ENCODE results near the gene SNAI1. TPM values are rescaled to one million over a fixed set of nuclear protein-coding genes. Genes with fewer than 3 reads are reported as not detected.
"Not testable (repeated sequence)": the region's sequence is repeated elsewhere in the genome, so short reads cannot be mapped to it uniquely, and the experiment has no call there.

The SNAI1 gene
- polyA plus RNA-seq, 1 donor (not counting 4 experiments of a cell fraction or from before 2014, with no cell fraction given), result not detected

DNA sequence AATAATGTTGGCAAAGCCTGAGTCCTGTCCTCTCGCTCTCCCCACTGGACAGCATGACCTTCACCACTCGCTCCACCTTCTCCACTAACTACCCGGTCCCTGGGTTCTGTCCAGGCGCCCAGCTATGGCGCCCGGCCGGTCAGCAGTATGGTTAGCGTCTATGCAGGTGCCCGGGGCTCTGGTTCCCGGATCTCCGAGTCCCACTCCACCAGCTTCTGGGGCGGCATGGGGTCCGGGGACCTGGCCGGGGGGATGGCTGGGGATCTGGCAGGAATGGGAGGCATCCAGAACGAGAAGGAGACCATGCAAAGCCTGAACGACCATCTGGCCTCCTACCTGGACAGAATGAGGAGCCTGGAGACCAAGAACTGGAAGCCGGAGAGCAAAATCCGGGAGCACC lies 26.1 kb upstream of the SNAI1 start:
- Histone ChIP-seq H3K9me3 (ENCODE audit: control insufficient read depth, low read depth, low read length) (no peaks in the 10 kb centered on the region), H2AFZ (ENCODE audit: control insufficient read depth, low read length) (no peak overlapping the region), H3K4me1 (ENCODE audit: control insufficient read depth, extremely low read depth, insufficient read depth, low read length) (no peaks in the 10 kb centered on the region), H3K4me2 (ENCODE audit: control insufficient read depth, extremely low read depth, insufficient read depth, low read depth, low read length) (no peak overlapping the region), H3K9me1 (ENCODE audit: control insufficient read depth, extremely low read depth, insufficient read depth, low read length) (no peaks in the 10 kb centered on the region), H3K4me3 (ENCODE audit: control insufficient read depth in 2 of 3, extremely low read depth in 1 of 3, insufficient read depth in 2 of 3, low read depth in 1 of 3, low read length in 3 of 3) (no peak overlapping the region), H3K27ac (ENCODE audit: control insufficient read depth, insufficient read depth, low read length) (no peak overlapping the region), H3K9ac (ENCODE audit: control insufficient read depth, extremely low read depth, insufficient read depth, low read length) (no peak overlapping the region), H3K27me3 (ENCODE audit: control insufficient read depth, extremely low read depth, insufficient read depth, low read length) (no peaks in the 10 kb centered on the region), H4K20me1 (ENCODE audit: control insufficient read depth, extremely low read depth, insufficient read depth, low read length) (no peaks in the 10 kb centered on the region), H3K36me3 (ENCODE audit: control insufficient read depth in 2 of 2, extremely low read depth in 1 of 2, insufficient read depth in 2 of 2, low read length in 2 of 2) (peaks cover 22 to 24% of the 10 kb centered on the region in 2 experiments), H3K79me2 (ENCODE audit: control insufficient read depth, insufficient read depth, low read length) (no peaks in the 10 kb centered on the region)
- no peak for TF ChIP-seq EZH2 (IDR thresholded peaks at IDR 0.05; ENCODE audit: low read length)
- TF ChIP-seq, protein P1, sequence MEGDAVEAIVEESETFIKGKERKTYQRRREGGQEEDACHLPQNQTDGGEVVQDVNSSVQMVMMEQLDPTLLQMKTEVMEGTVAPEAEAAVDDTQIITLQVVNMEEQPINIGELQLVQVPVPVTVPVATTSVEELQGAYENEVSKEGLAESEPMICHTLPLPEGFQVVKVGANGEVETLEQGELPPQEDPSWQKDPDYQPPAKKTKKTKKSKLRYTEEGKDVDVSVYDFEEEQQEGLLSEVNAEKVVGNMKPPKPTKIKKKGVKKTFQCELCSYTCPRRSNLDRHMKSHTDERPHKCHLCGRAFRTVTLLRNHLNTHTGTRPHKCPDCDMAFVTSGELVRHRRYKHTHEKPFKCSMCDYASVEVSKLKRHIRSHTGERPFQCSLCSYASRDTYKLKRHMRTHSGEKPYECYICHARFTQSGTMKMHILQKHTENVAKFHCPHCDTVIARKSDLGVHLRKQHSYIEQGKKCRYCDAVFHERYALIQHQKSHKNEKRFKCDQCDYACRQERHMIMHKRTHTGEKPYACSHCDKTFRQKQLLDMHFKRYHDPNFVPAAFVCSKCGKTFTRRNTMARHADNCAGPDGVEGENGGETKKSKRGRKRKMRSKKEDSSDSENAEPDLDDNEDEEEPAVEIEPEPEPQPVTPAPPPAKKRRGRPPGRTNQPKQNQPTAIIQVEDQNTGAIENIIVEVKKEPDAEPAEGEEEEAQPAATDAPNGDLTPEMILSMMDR (optimal IDR thresholded peaks at IDR 0.05 in 1 of 3, IDR thresholded peaks at IDR 0.05 in 1 of 3, conservative IDR thresholded peaks at IDR 0.05 in 1 of 3; ENCODE audit: extremely low read depth in 1 of 3, insufficient read depth in 2 of 3, low read length in 3 of 3), result no peak
- dilution Hi-C loops (cut with MboI; ENCODE audit: extremely low pct_ligation_motif_present, low sequenced_read_pairs), result no loop called here
- no peak for FAIRE-seq
- DNase-seq (ENCODE audit: low read depth, low spot score), result no peak

DNA sequence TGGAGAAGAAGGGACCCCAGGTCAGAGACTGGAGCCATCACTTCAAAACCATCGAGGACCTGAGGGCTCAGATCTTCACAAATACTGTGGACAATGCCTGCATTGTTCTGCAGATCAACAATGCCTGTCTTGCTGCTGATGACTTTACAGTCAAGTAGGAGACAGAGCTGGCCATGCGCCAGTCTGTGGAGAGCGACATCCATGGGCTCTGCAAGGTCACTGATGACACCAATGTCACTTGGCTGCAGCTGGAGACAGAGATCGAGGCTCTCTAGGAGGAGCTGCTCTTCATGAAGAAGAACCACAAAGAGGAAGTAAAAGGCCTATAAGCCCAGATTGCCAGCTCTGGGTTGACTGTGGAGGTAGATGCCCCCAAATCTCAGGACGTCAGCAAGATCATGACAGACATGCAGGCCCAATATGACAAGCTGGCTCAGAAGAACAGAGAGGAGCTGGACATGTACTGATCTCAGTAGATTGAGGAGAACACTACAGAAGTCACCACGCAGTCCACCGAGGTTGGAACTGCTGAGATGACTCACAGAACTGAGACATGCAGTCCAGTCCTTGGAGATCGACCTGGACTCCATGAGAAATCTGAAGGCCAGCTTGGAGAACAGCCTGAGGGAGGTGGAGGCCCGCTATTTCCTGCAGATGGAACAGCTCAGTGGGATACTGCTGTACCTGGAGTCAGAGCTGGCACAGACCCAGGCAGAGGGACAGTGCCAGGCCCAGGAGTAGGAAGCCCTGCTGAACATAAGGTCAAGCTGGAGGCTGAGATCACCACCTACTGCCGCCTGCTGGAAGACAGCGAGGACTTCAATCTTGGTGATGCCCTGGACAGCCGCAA lies 25.5 kb upstream of the SNAI1 start:
- H3K4me3 ChIP-seq (ENCODE audit: control insufficient read depth in 2 of 3, extremely low read depth in 1 of 3, insufficient read depth in 2 of 3, low read depth in 1 of 3, low read length in 3 of 3); H3K27me3 ChIP-seq (ENCODE audit: control insufficient read depth, extremely low read depth, insufficient read depth, low read length); H3K4me1 ChIP-seq (ENCODE audit: control insufficient read depth, extremely low read depth, insufficient read depth, low read length); H2AFZ ChIP-seq (ENCODE audit: control insufficient read depth, low read length); dilution Hi-C loops (cut with MboI; ENCODE audit: extremely low pct_ligation_motif_present, low sequenced_read_pairs); H4K20me1 ChIP-seq (ENCODE audit: control insufficient read depth, extremely low read depth, insufficient read depth, low read length); DNase-seq (ENCODE audit: low read depth, low spot score); FAIRE-seq; H3K27ac ChIP-seq (ENCODE audit: control insufficient read depth, insufficient read depth, low read length); H3K9ac ChIP-seq (ENCODE audit: control insufficient read depth, extremely low read depth, insufficient read depth, low read length); H3K9me1 ChIP-seq (ENCODE audit: control insufficient read depth, extremely low read depth, insufficient read depth, low read length); H3K79me2 ChIP-seq (ENCODE audit: control insufficient read depth, insufficient read depth, low read length); H3K4me2 ChIP-seq (ENCODE audit: control insufficient read depth, extremely low read depth, insufficient read depth, low read depth, low read length); H3K9me3 ChIP-seq (ENCODE audit: control insufficient read depth, low read depth, low read length): not testable (repeated sequence)
- H3K36me3 ChIP-seq (ENCODE audit: control insufficient read depth in 2 of 2, extremely low read depth in 1 of 2, insufficient read depth in 2 of 2, low read length in 2 of 2), result peaks cover 16 to 18% of the 10 kb centered on the region in 2 experiments

Measured in keratinocyte (primary cell).